Activated CD8-positive, alpha-beta T cell treated with anti-CD3 and anti-CD28 coated beads for 36 hours (primary cell): ENCODE measurements around the gene PDZD2. TPM values are rescaled to one million over a fixed set of nuclear protein-coding genes. Genes with fewer than 3 reads are reported as not detected.

Source experiments
- ATAC-seq: fragments of 200-7000 bp; cut with Tn5 transposase; one replicate; pipeline ENCODE4 v1.10.0; 2021; ENCODE audit warnings: mild to moderate bottlenecking, moderate library complexity
- CTCF ChIA-PET: fragments of 350-600 bp; sonication (Branson Sonifier 250); formaldehyde crosslinking; loops from one replicate; lab custom pipeline; 2021; ENCODE audit warnings: antibody characterized with exemption; lab: Charles Lee
- POLR2A ChIA-PET: fragments of 350-600 bp; sonication (Branson Sonifier 250); formaldehyde crosslinking; loops from one replicate; lab custom pipeline; 2021; ENCODE audit warnings: antibody characterized with exemption; lab: Charles Lee
- DNase-seq: peaks from one replicate; pipeline ENCODE4 v3.0.0-alpha.2; 2020
- H3K27ac Mint-ChIP-seq: one replicate; pipeline ENCODE4 v1.8.0; 2021; ENCODE audit warnings: mild to moderate bottlenecking, mixed read lengths
- H3K27me3 Mint-ChIP-seq: one replicate; pipeline ENCODE4 v1.8.0; 2021; ENCODE audit warnings: mixed read lengths
- H3K36me3 Mint-ChIP-seq: one replicate; pipeline ENCODE4 v1.8.0; 2021; ENCODE audit warnings: low read depth, mixed read lengths
- H3K4me1 Mint-ChIP-seq: one replicate; pipeline ENCODE4 v1.8.0; 2021; ENCODE audit warnings: low read depth, mixed read lengths
- H3K4me3 Mint-ChIP-seq: one replicate; pipeline ENCODE4 v1.8.0; 2021; ENCODE audit warnings: mild to moderate bottlenecking, moderate library complexity, mixed read lengths
- H3K9me3 Mint-ChIP-seq: one replicate; pipeline ENCODE4 v1.8.0; 2021; ENCODE audit warnings: mixed read lengths
- intact Hi-C: fragments of 100-400 bp; cut with micrococcal nuclease; formaldehyde crosslinking; loops from one replicate; pipeline ENCODE4 v1.10.0; 2022
- total RNA-seq, 2 experiments: library from RNA; stranded (reverse); gene quantifications; one replicate each; pipeline ENCODE4 v1.2.3, GENCODE V29; 2021
- TF ChIP-seq, protein P1 (sequence below): fragments of 200-600 bp; IDR thresholded peaks from one replicate; pipeline ENCODE4 v1.8.0; 2022; ENCODE audit warnings: antibody characterized with exemption, mild to moderate bottlenecking

PDZD2 gene
- total RNA-seq, 2 experiments from 2014 or later = not detected

DNA sequence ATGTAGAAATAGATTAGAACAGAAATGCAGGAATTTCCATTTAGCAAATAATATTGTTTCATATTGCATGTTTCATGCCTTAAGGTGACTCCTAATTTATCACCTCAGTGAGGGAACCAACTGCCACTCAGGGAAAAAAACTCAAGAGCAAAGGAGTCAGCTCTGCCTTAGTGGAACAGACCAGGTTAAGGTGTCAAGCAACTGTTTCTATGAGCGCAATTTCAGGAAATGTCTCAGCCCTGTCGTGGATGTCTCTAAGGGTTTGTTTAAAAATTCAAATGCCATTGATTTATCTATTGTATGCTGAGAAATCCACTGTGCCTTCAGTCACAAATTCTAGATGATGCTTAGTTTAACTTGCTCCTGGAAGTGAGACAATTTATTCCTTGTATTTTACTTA, 34.7 kb upstream of the PDZD2 start:
- no peak overlapping the region for H3K27ac Mint-ChIP-seq
- no peaks in the 10 kb centered on the region for H3K27me3 Mint-ChIP-seq
- CTCF ChIA-PET = no interaction called here
- intact Hi-C loops = no loop called here
- H3K36me3 Mint-ChIP-seq = no peaks in the 10 kb centered on the region
- no peaks in the 10 kb centered on the region for H3K4me1 Mint-ChIP-seq
- TF ChIP-seq, protein P1, sequence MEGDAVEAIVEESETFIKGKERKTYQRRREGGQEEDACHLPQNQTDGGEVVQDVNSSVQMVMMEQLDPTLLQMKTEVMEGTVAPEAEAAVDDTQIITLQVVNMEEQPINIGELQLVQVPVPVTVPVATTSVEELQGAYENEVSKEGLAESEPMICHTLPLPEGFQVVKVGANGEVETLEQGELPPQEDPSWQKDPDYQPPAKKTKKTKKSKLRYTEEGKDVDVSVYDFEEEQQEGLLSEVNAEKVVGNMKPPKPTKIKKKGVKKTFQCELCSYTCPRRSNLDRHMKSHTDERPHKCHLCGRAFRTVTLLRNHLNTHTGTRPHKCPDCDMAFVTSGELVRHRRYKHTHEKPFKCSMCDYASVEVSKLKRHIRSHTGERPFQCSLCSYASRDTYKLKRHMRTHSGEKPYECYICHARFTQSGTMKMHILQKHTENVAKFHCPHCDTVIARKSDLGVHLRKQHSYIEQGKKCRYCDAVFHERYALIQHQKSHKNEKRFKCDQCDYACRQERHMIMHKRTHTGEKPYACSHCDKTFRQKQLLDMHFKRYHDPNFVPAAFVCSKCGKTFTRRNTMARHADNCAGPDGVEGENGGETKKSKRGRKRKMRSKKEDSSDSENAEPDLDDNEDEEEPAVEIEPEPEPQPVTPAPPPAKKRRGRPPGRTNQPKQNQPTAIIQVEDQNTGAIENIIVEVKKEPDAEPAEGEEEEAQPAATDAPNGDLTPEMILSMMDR = no peak
- POLR2A ChIA-PET = no interaction called here
- no peak for DNase-seq
- ATAC-seq = no peak
- no peaks in the 10 kb centered on the region for H3K9me3 Mint-ChIP-seq
- H3K4me3 Mint-ChIP-seq = no peak overlapping the region

DNA sequence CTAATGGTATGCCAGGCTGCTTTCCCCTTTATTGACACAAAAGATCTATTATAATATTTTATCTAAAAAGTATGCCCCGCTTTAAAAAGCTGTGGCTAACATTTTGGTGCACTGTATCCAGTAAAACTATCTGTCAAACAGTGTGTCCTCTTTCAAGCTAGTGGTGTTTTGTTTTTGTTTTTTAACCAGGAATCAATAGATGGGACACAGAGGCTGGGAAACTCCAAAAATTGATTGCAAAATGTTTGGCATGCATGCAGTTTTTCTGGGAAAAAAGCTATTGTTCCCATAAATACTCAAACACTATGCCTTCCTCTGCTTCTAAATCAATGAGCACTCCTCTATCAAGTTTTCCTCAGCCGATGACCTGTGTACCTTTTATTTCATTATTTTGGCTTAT, 34.3 kb upstream of the PDZD2 start:
- ATAC-seq (no peak), DNase-seq (no peak)
- POLR2A ChIA-PET = no interaction called here
- intact Hi-C loops = no loop called here
- Mint-ChIP-seq H3K27me3 (no peaks in the 10 kb centered on the region), H3K36me3 (no peaks in the 10 kb centered on the region), H3K27ac (no peak overlapping the region), H3K9me3 (no peaks in the 10 kb centered on the region), H3K4me3 (no peak overlapping the region), H3K4me1 (no peaks in the 10 kb centered on the region)
- CTCF ChIA-PET = no interaction called here
- TF ChIP-seq, protein P1 = no peak

DNA sequence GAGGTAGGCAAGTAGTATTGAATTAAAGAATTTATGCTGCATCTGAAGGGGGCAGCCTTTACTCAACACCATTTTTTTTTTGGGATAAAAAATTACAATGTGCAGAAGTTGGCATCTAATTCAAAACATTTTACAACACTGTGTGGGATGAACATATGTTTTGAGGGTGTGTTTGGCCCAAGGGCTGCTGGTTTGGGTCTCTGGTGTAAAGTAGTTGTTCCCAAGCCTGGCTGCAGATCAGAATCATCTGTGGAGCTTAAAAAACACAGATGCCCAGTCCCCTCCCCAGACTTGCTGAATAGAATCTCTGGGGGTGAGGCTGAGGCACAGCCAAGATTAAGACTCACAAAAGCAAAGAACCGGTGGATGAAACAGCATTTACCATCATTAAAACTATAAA, 33.0 kb upstream of the PDZD2 start:
- Mint-ChIP-seq H3K36me3 (no peaks in the 10 kb centered on the region), H3K4me1 (no peaks in the 10 kb centered on the region), H3K27me3 (no peaks in the 10 kb centered on the region), H3K27ac (no peak overlapping the region), H3K9me3 (no peaks in the 10 kb centered on the region), H3K4me3 (no peak overlapping the region)
- ATAC-seq = no peak
- intact Hi-C loops = no loop called here
- TF ChIP-seq, protein P1 = no peak
- DNase-seq = no peak
- POLR2A ChIA-PET = no interaction called here
- CTCF ChIA-PET = no interaction called here

DNA sequence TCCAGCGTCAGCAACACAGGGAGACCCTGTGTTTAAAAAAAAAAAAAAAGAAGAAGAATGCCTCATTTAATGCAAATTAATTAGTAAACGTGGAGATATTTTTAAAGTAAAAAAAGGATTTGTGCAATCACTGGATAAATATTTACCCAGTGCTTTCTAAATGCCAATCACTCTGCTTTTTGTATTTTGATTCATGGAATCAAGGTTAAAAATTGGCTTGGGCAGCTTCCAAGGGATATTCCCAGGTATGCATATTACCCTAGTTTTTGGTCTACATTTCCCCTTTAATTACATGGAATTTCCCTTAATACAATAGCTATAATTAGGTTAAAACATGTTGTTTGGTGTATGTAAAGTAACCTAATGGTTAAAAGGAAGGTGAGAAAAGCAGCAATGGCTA, 31.4 kb upstream of the PDZD2 start:
- Mint-ChIP-seq H3K27ac (no peak overlapping the region), H3K4me3 (no peak overlapping the region), H3K36me3 (no peaks in the 10 kb centered on the region), H3K9me3 (no peaks in the 10 kb centered on the region), H3K4me1 (no peaks in the 10 kb centered on the region), H3K27me3 (no peaks in the 10 kb centered on the region)
- TF ChIP-seq, protein P1 = no peak
- POLR2A ChIA-PET = no interaction called here
- intact Hi-C loops = no loop called here
- ATAC-seq (no peak), DNase-seq (no peak)
- CTCF ChIA-PET = no interaction called here

DNA sequence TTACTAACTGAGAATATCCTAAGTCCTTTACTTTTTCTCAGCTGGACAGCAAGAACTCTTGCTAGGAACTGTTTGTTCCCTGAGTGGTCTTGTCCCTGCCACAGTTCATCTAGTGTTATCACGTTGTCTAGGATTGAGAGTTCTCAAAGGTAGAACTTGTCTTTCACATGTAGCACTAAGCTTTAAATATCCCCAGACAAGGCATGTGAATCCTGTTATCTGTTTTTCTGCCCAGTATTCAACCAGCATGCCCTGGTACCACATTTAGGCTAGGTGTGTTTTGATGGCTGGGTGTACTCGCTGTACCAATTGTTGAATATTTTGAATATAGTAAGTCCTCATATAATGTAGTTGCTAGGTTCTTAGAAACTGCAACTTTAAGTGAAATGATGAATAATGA, 27.9 kb upstream of the PDZD2 start:
- Mint-ChIP-seq H3K4me3 (no peak overlapping the region), H3K27me3 (peaks cover 6% of the 10 kb centered on the region), H3K4me1 (no peaks in the 10 kb centered on the region), H3K36me3 (no peaks in the 10 kb centered on the region), H3K27ac (no peak overlapping the region), H3K9me3 (no peaks in the 10 kb centered on the region)
- TF ChIP-seq, protein P1 = no peak
- DNase-seq (no peak), ATAC-seq (no peak)
- ChIA-PET POLR2A (no interaction called here), CTCF (no interaction called here)
- intact Hi-C loops = no loop called here
